NCI-H1436 treated with DMSO at 0.1 percent for 48 hours (cell line): ENCODE data around the gene ATF5.

ENCODE experiments used
- DNase-seq: peaks from one replicate; lab custom pipeline; 2025; lab: John Stamatoyannopoulos, UW

ATF5 gene

GRCh38 chr19:49977076-49977475, 48.1 kb downstream of the ATF5 start:
- DNase-seq: no peak

DNA sequence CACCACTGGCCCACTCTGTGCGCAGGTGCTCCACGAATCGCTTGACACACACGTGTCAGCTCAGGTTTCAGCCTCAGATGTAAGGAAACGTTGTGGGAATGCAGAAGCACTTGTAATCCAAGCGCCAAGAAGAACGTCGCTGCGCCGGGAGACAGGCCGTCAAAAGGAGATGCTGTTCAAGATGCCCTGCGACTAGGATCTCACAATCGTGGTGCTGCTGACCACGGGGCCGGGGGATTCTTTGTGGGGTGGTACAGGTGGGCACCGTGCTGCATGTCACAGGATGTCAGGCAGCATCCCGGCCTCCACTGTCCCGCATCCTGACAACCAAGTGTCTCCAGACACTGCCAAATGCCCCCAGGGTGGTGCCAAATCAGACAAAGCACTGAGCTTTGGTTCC, 48.9 kb downstream of the ATF5 start:
- no peak for DNase-seq

DNA sequence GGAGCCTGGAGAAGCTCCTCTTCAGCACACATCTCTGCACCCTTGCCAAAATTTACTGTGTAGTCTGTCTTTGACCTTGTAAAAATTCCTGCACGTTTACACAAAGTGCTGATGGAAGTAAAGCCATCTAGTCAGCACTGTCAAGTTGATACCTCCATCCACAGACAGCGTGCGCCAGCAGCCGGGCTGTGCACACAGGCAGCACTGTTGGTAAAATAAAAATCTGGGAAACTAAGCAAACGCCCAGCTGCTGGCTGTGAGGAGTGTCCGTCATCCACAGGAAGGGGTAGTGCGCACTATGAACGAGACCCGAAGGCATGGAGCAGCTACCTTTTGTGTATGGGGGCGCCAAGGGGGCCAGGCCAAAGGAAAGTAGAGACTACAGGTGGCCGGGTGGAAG, 49.3 kb downstream of the ATF5 start:
- DNase-seq: no peak

- DNase-seq: no peak
Observed at GRCh38 chr19:49981603-49982593, 52.9 kb downstream of the ATF5 start.
